Upper lobe of left lung (tissue), 6 donors: Measurements from ENCODE around the gene PLEKHG3. TPM values are rescaled to one million over a fixed set of nuclear protein-coding genes. Genes with fewer than 3 reads are reported as not detected.
"Not testable (repeated sequence)": the region's sequence is repeated elsewhere in the genome, so short reads cannot be mapped to it uniquely, and the experiment has no call there.

Experiments used
- ATAC-seq, 2 donors: fragments of 200-7000 bp; cut with Tn5 transposase; one replicate each; pipeline ENCODE4 v1.9.1; 2022; ENCODE audit warnings: mild to moderate bottlenecking in 2 of 2, moderate library complexity in 2 of 2; ENCODE audit not compliant: low FRiP score in 2 of 2
- DNase-seq, 2 donors: peaks; one replicate each; pipeline ENCODE4 v3.0.0-alpha.2; 2019 to 2020
- H3K27ac ChIP-seq, 4 donors: fragments of 200-600 bp; sonication (generic); one replicate each; pipeline ENCODE4 v1.5.1; 2016 to 2019
- H3K27me3 ChIP-seq, 4 donors: fragments of 200-600 bp; sonication (generic); one replicate each; pipeline ENCODE4 v1.5.1; 2017 to 2019
- H3K36me3 ChIP-seq, 4 donors: fragments of 200-600 bp; sonication (generic); one replicate each; pipeline ENCODE4 v1.5.1; 2016 to 2019
- H3K4me1 ChIP-seq, 4 donors: fragments of 200-600 bp; sonication (generic); one replicate each; pipeline ENCODE4 v1.5.1; 2018 to 2019
- H3K4me3 ChIP-seq, 4 donors: fragments of 200-600 bp; sonication (generic); one replicate each; pipeline ENCODE4 v1.5.1; 2017 to 2019; ENCODE audit warnings: mild to moderate bottlenecking in 2 of 4, moderate library complexity in 1 of 4
- H3K9me3 ChIP-seq, 4 donors: fragments of 200-600 bp; sonication (generic); one replicate each; pipeline ENCODE4 v1.5.1; 2018 to 2019
- EP300 ChIP-seq, 4 donors: sonication (generic); formaldehyde crosslinking; IDR thresholded peaks; one replicate each; pipeline ENCODE4 v1.5.1; 2017; ENCODE audit warnings: antibody characterized with exemption in 4 of 4, control low read depth in 2 of 4
- POLR2A ChIP-seq, 4 donors: fragments of 450-650 bp; IDR thresholded peaks; one replicate each; pipeline ENCODE4 v1.5.1; 2016 to 2017; ENCODE audit warnings: antibody characterized with exemption in 4 of 4, mild to moderate bottlenecking in 2 of 4
- POLR2AphosphoS5 ChIP-seq, 2 donors: sonication (generic); formaldehyde crosslinking; IDR thresholded peaks; one replicate each; pipeline ENCODE4 v1.5.1; 2017; ENCODE audit warnings: antibody characterized with exemption in 2 of 2
- WGBS, 2 donors: methylation state at CpG; one replicate each; pipeline ENCODE4 v1.1.5; 2017 to 2018; 5-methylcytosine and 5-hydroxymethylcytosine counted together
- total RNA-seq, 6 donors: library from RNA; depleted of rRNA in 4 of 6; stranded (reverse); fragments of >200 nt in 4 of 6; gene quantifications; one replicate each; pipeline versions ENCODE4 v1.1.0 to v1.2.1, GENCODE V29; 2016 to 2021
- TF ChIP-seq, protein P1 (sequence below), 6 experiments: fragments of 450-650 bp in 4 of 6; fragments of 200-600 bp in 2 of 6; sonication (generic) in 2 of 6; IDR thresholded peaks; one replicate each; pipeline ENCODE4 v1.5.1; 2016 to 2019; ENCODE audit warnings: antibody characterized with exemption in 6 of 6
- donor health status: DM: no; HTN: no; CAD: no; lungs with moderate emphysema.
- donor health status: DM: no; HTN: yes; CAD: no; lungs with severe emphysema.

Gene PLEKHG3
- 10 to 100 TPM; 12.8 to 49.2 (median 34.8) TPM for total RNA-seq

DNA sequence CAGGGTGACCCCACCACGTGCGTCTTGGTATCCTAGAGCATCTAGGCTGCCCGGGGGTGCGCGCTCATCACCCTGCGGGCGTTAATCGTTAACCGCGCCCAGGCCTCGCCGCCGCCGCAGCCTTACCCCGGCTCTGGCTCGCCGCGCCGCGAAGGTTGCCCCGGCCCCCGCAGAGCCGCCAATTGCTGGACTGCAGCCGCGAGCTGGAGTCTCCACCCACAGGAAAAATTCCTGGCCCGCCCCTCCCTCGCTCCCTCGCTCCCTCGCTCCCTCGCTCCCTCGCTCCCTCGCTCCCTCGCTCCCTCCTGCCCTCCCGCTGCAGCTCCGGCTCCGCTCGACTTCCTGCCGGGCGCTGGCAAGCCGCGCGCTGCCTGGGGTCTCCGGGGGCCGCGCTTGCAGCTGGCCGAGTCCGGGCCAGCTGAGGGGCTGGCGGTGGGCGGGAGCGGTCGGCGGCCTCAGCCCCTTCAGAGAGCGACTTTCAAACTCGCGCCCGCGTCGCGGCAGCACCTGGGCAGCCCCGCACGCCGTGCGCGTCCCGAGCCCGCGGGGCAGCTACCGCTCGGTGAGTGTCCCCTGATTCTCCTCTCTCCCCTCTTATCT lies at the start of gene PLEKHG3:
TSS of gene PLEKHG3 (plus strand) at position 282 of the 600 bp plus-strand sequence. CDS start 23,208 bp downstream, outside the sequence.
- WGBS, 2 donors: 0% methylated on average over 5 to 32 of the region's 69 CpGs
- peak; percentile 8 to 58 for TF ChIP-seq POLR2AphosphoS5 (IDR thresholded peaks at IDR 0.05)
- peak in 2 of 4 donors; percentile 25 to 61 for TF ChIP-seq POLR2A (IDR thresholded peaks at IDR 0.05)
- TF ChIP-seq, protein P1, sequence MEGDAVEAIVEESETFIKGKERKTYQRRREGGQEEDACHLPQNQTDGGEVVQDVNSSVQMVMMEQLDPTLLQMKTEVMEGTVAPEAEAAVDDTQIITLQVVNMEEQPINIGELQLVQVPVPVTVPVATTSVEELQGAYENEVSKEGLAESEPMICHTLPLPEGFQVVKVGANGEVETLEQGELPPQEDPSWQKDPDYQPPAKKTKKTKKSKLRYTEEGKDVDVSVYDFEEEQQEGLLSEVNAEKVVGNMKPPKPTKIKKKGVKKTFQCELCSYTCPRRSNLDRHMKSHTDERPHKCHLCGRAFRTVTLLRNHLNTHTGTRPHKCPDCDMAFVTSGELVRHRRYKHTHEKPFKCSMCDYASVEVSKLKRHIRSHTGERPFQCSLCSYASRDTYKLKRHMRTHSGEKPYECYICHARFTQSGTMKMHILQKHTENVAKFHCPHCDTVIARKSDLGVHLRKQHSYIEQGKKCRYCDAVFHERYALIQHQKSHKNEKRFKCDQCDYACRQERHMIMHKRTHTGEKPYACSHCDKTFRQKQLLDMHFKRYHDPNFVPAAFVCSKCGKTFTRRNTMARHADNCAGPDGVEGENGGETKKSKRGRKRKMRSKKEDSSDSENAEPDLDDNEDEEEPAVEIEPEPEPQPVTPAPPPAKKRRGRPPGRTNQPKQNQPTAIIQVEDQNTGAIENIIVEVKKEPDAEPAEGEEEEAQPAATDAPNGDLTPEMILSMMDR (IDR thresholded peaks at IDR 0.05): no peak
- no peaks in the 10 kb centered on the region for H3K27me3 ChIP-seq
- peak; percentile 66 to 85 for ATAC-seq
- DNase-seq: peak; percentile 82 to 93
- peak within 1 kb of the TSS; percentile 77 to 91 (median 84) for H3K27ac ChIP-seq
- no peaks in the 10 kb centered on the region for H3K9me3 ChIP-seq
- H3K4me3 ChIP-seq: peak within 1 kb of the TSS; percentile 57 to 90 (median 76)
- H3K4me1 ChIP-seq: peaks cover 33 to 70% (median 55%) of the 10 kb centered on the region in 4 donors
- no peaks in the 10 kb centered on the region for H3K36me3 ChIP-seq

DNA sequence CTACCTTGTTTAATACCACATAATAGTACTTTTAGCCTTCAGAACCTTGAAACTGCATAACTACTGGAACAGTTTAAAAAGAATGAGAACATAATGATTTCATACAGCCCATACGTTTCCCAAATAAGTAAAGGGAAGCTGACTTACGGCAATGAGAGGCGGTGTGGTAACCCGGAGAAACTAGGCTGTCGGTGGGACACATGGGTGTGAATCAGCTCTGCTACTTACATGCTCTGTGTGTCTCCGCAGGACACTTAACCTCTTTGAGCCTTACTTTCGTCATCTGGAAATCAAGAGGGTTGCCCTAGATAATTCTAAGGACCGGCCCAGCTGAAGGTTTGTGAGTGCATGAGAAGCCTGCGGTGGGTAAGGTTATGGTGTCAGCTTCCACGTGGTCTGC lies 49.3 kb upstream of the PLEKHG3 start:
- TF ChIP-seq EP300 (IDR thresholded peaks at IDR 0.05): peak in 1 of 4 donors; percentile 16
- TF ChIP-seq, protein P1 (IDR thresholded peaks at IDR 0.05): no peak
- Histone ChIP-seq H3K36me3 (no peaks in the 10 kb centered on the region), H3K27me3 (no peaks in the 10 kb centered on the region), H3K4me3 (no peak overlapping the region), H3K4me1 (peaks cover 4 to 16% (median 8%) of the 10 kb centered on the region in 4 donors), H3K9me3 (no peaks in the 10 kb centered on the region), H3K27ac (peak overlapping the region; percentile 48 to 72 (median 60))
- WGBS, 2 donors: 59 to 69% methylated on average over 10 of the region's 10 CpGs
- DNase-seq (peak in 1 of 2 donors; percentile 65), ATAC-seq (peak; percentile 49 to 74)

DNA sequence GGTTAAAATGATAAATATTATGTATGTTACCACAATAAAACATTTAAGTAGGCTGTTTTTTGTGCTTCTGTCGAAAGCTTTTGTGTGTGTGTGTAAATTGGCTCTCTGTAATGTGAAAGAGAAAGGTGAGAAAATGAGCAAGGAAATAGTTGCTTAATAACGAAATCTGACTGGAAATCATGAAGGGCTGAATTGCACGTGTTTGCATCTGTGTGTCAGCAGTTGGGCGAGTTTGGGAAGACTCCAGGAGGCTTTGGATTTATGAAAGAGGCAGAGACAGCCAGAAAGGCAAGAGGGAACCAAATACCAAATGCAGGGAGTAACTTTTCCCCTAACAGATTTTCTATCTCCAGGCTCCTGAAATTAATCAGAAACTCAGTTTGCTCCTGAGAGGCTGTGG lies 47.2 kb upstream of the PLEKHG3 start:
- TF ChIP-seq, protein P1 (IDR thresholded peaks at IDR 0.05): no peak
- TF ChIP-seq POLR2AphosphoS5 (IDR thresholded peaks at IDR 0.05): peak in 1 of 2 donors; percentile 57
- peak in 1 of 4 donors; percentile 8 for TF ChIP-seq EP300 (IDR thresholded peaks at IDR 0.05)
- no peak for TF ChIP-seq POLR2A (IDR thresholded peaks at IDR 0.05)
- Histone ChIP-seq H3K4me1 (peaks cover 4 to 16% (median 8%) of the 10 kb centered on the region in 4 donors), H3K27me3 (no peaks in the 10 kb centered on the region), H3K9me3 (no peaks in the 10 kb centered on the region), H3K4me3 (no peak overlapping the region), H3K27ac (no peak overlapping the region), H3K36me3 (no peaks in the 10 kb centered on the region)
- DNase-seq: no peak
- peak in 1 of 2 donors; percentile 74 for ATAC-seq
- 53 to 54% methylated on average over 4 of the region's 4 CpGs for WGBS, 2 donors

DNA sequence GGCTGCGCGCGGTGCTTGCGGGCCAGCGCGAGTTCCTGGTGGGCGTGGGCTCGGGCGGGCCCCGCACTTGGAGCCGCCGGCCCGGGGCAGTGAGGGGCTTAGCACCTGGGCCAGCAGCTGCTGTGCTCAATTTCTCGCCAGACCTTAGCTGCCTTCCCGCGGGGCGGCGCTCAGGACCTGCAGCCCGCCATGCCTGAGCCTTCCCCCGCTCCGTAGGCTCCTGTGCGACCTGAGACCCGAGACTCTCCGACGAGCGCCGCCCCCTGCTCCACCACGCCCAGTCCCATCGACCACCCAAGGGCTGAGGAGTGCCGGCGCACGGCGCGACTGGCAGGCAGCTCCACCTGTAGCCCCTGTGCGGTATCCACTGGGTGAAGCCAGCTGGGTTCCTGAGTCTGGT lies 46.0 kb upstream of the PLEKHG3 start:
- TF ChIP-seq, protein P1 (IDR thresholded peaks at IDR 0.05): no peak
- TF ChIP-seq EP300 (IDR thresholded peaks at IDR 0.05) (no peak), POLR2A (IDR thresholded peaks at IDR 0.05) (no peak), POLR2AphosphoS5 (IDR thresholded peaks at IDR 0.05) (no peak)
- no peak for ATAC-seq
- peak in 1 of 2 donors; percentile 79 for DNase-seq

DNA sequence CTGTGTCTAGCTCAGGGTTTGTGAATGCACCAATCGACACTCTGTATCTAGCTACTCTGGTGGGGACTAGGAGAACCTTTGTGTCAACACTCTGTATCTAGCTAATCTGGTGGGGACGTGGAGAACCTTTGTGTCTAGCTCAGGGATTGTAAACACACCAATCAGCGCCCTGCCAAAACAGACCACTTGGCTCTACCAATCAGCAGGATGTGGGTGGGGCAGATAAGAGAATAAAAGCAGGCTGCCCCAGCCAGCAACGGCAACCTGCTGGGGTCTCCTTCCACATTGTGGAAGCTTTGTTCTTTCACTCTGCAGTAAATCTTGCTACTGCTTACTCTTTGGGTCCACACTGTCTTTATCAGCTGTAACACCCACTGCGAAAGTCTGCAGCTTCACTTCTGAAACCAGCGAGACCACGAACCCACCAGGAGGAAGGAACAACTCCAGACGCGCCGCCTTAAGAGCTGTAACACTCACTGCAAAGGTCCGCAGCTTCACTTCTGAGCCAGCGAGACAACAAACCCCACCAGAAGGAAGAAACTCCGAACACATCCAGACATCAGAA lies 45.4 kb upstream of the PLEKHG3 start:
- ATAC-seq, H3K36me3 ChIP-seq, H3K4me3 ChIP-seq, H3K27ac ChIP-seq, H3K9me3 ChIP-seq, DNase-seq, H3K27me3 ChIP-seq: not testable (repeated sequence)
- 53 to 63% methylated on average over 7 to 13 of the region's 13 CpGs for WGBS, 2 donors
- H3K4me1 ChIP-seq: peaks cover 2 to 14% (median 8%) of the 10 kb centered on the region in 4 donors

More for the DNA sequence above, 46.0 kb upstream of the PLEKHG3 start:
- peaks cover 4 to 16% (median 8%) of the 10 kb centered on the region in 4 donors for H3K4me1 ChIP-seq
- WGBS, 2 donors: 96% methylated on average over 20 of the region's 35 CpGs; no CpG with 5 or more reads in 1 of the 2 donors
- H3K27me3 ChIP-seq: no peaks in the 10 kb centered on the region
- H3K4me3 ChIP-seq: no peak overlapping the region
- H3K9me3 ChIP-seq: no peaks in the 10 kb centered on the region
- no peaks in the 10 kb centered on the region for H3K36me3 ChIP-seq
- H3K27ac ChIP-seq: no peak overlapping the region
